ENCODE data around the gene DEPDC5.

Gene DEPDC5

DNA sequence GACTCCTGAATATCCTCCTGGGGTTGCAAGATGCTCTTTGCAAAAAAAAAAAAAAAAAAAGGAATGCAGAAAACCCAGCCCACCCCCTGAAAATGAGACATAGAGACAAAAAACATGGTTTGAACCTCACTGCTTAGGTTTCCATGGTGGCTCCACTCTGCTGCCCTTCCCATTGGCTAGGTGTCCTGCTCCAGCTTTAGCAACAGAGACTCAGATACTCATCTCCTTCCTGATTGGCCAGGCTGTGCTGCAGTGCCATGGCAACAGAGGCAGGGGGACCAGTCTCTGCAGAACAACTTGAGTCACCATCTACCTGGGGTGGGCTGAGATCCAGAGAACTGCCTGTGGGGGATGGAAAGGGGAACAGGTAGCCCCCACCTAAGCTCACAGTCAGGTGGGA is 173.2 kb downstream of the DEPDC5 start:
- no peak for FAIRE-seq

DNA sequence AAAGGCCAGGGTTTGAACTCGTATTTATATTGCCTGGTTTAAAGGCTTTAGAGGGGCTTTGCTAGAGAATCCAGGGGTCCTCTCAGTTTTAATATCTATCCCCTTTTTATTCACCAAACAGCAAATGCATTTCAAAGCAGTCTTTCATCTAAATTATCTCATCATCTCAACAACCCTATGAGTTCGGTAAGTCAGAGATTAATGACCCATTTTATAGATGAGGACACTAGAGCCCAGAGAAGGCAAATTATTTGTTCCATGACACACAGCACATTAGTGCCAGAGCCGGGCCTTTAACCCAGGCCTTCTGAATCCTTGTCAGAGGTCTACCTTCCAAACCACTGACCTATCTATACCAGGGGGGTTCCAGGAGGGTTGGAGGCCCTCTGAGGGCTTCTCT is 173.7 kb downstream of the DEPDC5 start:
- no peak for FAIRE-seq

DNA sequence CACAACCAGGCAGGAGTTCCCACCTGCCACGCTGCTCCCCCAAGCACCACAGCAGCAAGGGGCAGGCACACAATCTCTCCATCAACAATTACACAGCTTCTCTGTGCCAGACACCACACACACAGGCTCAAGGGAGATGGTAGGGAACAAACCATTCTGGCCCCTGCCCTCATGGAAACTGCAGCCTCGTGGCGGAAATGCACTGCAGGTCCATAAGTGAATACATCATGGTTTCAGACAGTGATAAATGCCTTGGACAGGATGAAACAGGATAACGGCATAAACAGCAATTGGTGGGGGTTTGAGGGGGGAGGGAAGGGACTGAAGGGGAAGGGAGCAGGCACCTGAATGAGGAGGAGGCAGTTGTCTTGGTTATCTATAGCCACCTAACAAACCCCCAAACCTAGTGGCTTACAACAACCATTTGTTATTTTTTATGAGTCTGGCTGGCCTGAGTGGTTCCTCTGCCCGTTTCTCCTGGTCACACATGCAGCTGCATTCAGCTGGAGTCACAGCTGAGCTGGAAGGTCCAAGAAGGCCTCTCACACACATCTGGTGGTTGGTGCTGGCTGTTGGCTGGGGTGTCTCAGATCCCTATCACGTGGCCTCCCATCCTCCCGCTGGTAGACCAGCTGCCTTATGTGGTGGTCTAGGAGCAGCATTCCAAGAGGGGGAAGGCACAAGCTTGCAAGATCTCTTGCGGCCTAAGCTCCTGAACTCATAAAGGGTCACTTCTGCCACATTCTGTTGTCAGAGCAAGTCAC is 175.5 kb downstream of the DEPDC5 start:
- FAIRE-seq, result no peak

DNA sequence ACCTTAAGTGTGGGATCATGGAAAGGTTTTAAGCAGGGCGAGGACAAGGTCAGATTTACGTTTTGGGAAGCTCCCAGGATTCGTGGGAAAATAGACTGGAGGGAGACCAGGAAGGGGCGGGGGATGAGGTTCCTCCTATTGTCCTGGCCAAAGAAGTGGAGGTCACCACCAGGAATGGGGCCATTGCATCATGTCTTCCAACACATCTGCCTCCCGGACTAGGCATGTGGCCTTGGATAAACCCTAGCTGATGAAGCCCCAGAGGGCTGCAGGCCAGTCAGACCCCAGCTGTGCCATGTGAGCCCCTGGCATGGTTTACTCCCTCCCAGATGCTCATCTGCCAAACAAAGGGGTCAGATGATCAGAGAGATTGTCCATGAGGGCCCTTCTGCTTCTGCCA is 179.0 kb downstream of the DEPDC5 start:
- FAIRE-seq, result no peak

- FAIRE-seq, result no peak
Measured at GRCh38 chr22:31933406-31933805, 179.6 kb downstream of the DEPDC5 start.

- no peak for FAIRE-seq
Measured at GRCh38 chr22:31933816-31934482, 180.1 kb downstream of the DEPDC5 start.

DNA sequence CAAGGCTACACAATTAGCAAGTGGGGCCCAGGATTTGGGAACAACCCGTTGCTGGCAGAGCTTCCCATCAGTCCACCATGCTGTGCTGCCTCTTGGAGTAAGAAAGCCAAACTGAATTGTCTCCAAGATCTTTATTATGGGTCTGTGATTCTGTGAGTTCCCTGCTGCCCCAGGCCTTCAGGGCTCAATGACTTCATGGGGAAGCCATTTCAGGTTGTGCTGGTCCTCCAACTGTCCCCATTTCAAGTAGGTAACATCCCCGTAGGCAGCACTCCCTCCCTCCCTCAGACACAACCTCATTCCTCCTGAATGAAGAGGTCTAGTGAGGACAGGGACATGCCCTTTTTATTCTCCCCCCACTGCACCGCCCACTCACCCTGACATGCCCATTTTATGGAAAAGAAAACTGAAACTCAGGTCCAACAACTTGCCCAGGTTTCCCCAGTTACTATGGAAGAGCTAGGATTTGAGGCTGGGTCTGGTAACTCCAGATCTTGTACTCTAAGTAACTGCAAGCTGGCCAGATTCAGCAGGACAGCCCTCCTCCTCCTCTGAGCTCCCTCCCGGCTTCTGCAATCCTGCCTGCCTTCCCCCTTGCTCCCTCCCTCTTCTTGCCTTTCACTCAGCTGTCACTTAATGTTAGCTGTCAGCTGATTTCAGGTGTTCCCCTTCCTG is 182.3 kb downstream of the DEPDC5 start:
- no peak for FAIRE-seq

DNA sequence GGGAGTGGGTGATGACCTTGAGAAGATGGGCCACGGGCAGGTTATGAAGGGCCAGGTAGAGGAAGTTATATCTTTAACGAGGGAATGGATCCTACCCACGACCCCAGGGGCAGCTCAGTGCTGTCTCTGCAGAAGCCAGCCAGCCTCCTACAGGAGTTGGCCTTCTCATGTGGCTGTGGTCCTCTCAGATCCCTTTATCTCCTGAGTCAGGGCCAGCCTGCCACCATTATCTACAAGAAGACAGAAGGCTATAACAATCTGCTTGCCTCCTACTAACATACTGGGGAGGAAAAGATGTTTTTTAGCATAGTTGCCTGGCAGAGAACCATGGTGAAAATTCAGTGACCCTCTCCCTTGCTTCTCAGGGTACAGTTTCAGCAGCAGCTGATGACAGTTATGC is 183.5 kb downstream of the DEPDC5 start:
- FAIRE-seq, result no peak

DNA sequence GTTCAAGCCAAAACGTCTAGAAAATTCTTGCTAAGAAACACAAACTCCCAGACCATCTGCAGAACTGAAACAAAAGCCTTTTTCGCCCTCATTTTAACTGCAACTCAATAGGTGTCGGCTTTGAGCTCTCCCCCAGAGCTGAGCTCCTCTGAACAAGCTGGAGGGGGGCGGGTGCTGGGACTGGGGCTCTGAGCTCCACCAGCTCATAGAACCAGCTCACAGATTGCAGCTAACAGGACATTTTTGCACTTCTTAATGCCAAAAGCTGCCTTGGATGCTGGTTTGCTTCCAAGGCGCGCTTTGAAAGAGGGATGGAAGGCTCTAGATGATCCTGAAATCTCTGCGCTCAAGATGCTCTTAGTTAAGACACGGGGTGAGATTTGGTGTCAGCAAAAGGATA is 184.5 kb downstream of the DEPDC5 start:
- no peak for FAIRE-seq

DNA sequence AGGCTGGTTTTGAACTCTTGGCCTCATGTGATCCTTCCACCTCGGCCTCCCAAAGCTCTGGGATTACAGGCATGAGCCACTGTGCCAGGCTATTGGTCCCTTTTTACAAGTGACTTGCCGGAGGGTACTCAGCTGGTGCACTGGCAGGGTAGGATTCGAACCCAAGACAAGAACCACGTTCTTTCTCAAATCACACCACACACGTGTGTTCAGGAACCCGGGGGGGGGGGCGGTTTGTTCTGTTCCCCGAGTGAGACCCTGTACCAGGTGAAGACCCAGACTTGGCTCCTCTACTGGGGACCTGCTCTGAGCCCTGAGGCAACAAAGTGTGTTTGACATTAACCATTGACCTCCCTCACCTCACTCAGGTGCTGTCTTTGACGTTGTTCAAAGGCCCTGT is 186.7 kb downstream of the DEPDC5 start:
- FAIRE-seq, result no peak

GRCh38 chr22:31942091-31942490 is 188.3 kb downstream of the DEPDC5 start:
- no peak for FAIRE-seq

DNA sequence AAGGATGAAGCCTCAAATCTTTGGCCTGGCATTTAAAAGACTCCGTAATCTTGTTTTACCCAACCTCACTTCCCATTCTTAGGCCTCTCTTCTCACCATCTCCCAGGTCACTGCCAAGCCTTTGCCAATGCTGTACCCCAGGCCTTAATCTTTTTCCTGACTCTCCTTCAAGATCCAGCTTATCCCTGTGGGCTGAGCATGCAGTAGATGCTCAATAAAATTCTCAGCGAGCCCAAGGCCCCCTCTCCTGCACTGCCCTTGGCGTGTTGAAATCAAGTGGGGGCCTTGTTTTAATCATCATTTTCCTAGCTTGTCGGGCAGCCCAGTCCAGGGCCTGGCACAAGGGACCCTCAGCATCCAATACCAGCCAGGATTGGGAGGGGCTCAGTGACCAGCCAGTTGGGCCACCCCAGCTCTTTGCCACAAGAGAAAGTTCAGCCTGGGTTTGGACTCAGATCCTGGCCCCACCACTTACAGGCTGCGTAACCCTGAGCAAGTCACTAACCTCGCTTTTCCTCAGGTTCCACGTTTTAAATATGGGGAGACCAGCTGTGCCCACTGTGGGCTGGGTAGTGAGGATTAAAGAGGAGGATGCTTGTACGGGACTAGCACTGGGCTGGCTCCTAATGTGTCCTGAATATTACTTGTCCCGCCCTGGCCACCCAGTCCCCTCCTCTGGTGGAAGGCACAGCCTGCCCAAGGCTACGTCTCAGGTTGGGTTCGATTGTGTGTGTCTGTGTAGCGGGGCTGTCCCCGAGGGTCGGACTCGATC is 189.6 kb downstream of the DEPDC5 start:
- FAIRE-seq, result no peak

DNA sequence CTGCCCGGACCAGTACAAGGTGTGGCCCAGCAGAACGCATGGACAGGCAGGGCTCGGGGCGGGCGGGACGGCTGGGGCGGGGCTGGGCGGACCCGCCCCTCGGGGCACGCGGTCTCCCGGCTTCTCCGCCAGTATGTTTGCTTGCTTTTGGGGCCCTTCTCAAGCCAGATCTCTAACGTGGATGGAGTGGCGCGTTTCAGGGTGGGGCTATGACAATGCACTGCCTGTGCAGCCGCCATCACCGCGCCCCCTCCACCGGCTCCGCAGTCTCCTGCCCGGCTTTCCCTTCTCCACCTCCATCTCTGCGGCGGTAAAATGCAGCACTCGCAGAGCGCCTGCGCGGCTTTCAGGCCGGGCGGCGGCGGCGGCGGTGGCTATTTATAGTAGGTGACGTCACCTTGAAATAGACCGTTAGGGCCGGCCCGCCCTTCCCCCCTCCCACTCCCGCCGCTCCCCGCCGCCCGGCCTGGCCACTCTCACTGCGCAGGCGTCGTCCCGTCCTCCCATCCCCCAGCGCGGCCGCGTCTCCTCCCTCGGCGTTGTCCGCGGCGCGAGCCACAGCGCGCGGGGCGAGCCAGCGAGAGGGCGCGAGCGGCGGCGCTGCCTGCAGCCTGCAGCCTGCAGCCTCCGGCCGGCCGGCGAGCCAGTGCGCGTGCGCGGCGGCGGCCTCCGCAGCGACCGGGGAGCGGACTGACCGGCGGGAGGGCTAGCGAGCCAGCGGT is 190.3 kb downstream of the DEPDC5 start, which contains the start of gene YWHAH:
Gene YWHAH, plus strand, starts transcription at position 558 of the 722 bp plus-strand sequence. CDS start 199 bp downstream, outside the sequence.
- no peak for FAIRE-seq

GRCh38 chr22:31944700-31945442 is 191.1 kb downstream of the DEPDC5 start:
- FAIRE-seq, result no peak

GRCh38 chr22:31945443-31945855 is 191.6 kb downstream of the DEPDC5 start:
- FAIRE-seq, result no peak

DNA sequence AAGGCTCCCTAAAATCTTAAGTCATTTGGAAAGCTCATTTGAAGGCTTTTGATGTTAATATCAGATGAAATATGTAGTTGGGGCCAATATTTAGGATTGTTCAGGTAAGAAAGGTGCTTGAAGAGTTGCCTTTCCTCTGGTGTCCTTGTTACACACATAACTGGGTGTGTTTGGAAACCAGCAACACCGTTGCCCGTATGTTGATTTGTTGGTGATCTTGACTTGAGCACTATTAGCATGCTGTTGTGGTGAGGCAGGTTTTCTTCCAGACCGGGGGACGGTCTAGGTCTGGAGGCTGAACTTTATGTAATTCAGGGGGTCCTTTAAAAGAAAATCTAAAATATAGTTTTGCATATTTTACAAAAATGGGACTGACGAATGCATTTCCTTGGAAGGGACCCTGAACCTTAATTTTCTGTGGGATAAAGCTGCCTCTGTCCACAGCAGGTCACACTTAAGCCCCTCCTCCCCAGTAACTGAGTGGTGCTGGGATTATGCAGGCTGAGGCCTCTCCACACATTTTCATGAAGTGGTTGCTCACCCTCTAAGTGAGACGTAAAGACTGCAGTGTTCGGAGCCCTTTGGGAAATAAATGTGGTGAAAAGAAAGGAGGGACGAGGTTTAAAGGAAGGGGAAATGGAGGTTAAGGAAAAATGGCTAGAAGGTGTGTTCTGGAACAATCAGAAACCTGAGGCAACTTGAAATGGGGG is 192.3 kb downstream of the DEPDC5 start:
- no peak for FAIRE-seq

DNA sequence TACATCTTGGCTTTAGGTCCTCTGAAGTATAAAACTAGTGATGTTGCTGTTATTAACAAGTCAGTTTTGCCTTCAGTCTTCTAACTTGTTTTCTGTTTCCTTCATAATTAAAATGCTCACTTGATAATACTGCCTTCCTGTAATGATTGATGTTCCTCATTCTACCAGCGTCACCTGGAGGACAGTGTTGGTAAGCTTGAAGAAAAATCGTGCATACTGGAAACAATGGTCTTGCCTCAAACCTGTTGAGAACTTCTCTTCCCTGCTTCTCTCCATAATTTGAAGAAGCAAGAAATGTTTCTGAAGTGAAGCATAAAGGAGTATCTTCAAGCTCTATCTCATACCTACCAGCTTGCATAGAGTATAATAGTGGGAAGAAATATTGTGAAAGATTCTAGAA is 193.5 kb downstream of the DEPDC5 start:
- no peak for FAIRE-seq

DNA sequence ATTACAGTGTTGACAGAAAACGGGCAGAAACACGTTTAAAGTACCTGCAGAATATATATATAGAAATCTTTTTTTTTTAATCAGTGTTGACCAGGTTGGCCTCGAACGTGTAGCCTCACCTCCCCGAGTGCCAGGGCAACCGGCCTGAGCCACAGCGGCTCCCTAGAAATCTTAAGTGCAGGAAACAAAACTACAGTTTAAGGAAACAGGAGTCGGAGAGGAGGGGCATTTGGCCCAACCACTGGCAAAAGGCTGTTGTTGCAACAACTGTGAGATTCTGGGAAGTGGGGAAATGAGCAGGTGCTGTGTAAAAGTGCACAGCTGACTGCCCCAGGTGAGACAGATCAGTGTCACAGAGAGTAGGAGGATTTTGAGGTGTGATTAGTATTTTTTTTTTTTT is 194.2 kb downstream of the DEPDC5 start:
- FAIRE-seq, result no peak

DNA sequence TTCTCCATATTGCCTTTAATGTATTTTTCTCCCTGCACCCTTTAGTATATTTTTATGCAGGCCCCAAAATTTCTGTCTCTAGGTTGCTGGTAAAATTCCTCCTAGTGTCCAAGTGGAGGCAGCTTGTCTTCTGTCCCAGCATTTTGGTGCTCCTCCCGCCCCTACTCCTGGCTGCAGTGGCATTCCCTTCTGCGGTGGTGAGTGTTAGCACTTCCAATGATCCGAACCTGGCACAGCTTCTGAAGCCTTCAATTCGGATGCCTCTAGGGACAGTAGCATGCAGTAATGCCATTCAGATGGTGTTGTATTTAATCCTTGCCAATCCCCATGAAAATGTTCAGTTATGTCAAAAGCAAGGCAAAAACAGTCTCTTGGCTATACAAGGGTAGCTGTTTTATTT is 196.4 kb downstream of the DEPDC5 start:
- FAIRE-seq, result no peak

- FAIRE-seq, result no peak
Measured at GRCh38 chr22:31951194-31952093, 197.6 kb downstream of the DEPDC5 start.
